HG03095 (cell line): Measurements from ENCODE around the gene ZDHHC14.
A peak's percentile ranks its signal among the peaks of the same experiment; 100 is the strongest.

Experiments used
- ATAC-seq: cut with Tn5 transposase; IDR thresholded peaks from one replicate; pipeline ENCODE4 v1.9.1; 2021; ENCODE audit warnings: moderate library complexity; ENCODE audit not compliant: unreplicated experiment

ZDHHC14 gene

DNA sequence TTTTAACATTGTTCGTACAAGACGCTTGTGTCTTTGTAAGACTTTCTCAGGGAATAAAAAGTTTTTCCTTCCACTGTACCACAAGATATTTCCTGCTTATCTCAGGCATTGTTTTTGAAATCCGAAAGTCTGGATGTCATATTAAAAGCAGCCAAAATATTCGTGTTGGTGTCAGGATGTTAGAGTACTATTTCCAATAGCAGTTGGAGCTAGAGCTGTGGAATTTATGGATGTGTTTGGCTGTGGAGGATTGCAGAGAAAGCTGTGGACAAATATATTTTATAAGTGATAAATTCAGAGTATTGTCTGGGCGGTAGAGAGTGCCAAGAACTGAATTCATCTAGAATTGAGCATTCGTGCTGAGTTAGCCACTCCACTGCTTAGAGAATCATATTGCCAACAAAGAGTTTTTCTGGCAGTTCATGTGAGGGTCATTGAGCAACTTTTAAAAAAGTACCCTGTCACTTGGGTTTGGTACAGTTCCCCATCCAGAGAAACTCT lies 57.7 kb downstream of the ZDHHC14 start:
- ATAC-seq = no peak

DNA sequence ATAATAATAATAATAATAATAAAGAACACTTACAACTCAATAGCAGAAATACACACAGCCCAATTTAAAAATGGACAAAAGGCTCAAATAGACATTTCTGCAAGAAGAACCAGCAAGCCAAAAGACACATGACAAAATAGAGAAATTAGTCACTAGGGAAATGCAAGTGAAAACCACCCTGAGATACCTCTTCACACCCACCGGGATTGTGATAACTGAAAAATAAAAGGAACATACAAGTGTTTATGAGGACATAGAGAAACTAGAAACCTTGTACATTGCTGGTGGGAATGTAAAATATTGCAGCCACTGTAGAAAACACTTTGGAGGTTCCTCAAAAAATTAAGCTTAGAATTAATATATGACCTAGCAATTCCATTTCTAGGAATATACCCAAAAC lies 59.2 kb downstream of the ZDHHC14 start:
- ATAC-seq = no peak

DNA sequence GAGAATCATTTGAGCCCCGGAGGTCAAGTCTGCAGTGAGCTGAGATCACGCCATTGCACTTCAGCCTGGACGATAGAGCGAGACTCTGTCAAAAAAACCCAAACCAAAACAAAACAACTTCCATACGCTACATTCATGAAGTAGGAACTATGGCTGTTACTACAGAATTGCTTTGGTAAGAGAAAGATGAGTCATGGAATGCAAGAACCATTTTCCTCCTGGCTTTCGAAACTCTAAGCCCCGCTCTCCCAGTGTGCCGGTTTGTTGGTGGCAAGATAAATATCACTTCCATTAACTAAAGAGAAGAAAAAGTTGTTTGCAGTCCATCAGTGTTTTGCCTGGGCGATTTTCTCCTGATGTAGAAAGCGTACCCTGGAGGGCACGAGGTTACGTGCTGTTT lies 61.3 kb downstream of the ZDHHC14 start:
- ATAC-seq = no peak

DNA sequence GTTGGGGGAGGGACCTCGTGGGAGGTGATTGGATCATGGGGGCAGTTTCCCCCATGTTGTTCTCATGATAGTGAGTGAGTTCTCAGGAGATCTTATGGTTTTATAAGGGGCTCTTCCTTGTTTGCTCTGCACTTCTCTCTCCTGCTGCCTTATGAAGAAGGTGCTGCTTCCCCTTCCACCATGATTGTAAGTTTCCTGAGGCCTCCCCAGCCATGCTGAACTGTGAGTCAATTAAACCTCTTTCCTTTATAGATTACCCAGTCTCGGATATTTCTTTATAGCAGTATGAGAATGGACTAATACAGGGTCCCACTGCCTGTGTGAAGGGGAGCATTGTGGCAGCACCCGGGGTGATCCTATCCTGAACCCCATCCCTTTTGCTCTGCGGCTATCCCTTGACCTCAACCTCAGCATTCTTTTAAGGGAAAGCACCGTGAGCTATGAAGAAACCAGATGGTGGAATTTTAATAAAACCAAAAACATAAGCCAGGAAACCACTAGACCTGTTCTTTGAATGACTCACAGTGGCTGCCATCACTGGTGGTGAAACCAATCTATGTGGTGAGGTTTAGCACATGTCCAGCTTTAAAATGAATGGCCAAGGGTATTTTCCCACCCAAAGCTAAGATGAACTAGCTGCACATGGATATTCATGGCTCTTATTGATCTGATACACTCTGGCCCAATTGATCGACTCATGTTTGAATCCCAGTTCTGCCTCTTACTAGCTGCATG lies 62.2 kb downstream of the ZDHHC14 start:
- peak; percentile 81 for ATAC-seq

DNA sequence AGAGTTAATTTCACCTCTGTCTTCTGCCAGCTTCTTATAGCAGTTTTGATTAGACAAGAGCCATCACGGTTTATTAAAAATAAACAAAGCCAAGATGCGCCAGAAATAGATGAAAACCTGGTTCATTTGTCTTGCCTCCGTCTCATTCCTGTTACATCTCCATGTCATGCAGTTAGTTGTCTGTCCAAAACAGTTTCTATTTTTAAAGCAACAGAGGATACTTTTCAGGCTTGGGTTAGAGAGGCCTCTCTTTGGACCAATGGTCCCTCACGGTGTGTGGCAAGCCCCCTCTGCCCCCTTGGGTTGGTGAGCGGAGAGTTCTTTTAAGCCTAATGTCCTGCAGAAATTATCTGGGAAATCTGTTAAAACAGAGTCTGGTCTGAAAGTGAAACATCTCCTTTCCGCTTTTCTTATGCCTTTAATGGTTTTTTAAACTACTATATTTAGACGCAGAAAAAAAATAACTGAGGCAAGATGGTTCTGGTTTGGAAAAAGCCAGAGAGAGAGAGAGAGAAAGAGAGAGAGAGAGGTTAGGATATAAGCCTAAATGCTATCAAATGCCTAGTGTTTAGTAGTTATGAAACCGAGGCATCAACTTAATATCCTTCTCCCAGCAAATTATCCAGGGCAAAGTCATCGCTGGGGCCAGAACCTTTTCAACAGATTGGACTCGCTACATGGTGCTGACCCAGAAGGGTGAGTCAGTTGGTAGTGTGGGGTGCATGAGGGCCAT lies 64.5 kb downstream of the ZDHHC14 start:
- no peak for ATAC-seq

DNA sequence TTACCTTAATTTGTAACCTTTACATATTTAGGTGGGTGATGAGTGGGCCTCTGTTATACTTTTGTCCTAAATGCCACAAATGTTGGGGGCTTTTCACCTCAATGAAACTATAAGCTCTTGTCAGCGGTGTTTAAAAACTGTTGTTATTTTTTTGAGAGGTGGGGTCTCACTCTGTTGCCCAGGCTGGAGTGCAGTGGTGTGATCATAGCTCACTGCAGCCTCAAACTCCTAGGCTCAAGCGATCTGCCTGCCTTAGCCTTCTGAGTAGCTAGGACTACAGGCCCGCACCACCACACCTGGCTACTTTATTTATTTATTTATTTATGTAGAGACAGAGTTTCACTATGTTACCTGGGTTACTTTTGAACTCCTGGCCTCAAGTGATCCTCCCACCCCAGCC lies 66.7 kb downstream of the ZDHHC14 start:
- no peak for ATAC-seq

DNA sequence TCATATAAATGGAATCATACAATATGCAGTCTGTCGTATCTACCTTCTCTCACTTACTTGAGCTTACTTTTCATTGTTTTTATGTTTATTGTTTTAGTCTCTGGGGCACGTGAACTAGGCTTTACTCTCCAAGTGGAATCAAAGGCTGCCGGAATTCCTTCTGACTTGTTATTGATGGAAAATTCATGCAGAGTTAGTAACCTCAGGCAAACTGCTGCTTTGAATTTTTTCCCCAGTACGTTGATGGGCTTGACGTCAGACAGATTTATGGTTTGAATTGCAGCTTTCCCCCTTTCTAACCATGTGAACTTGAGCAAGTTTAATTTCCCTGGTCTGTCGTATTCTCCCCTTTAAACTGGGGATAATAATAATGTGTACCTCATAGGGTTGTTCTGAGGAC lies 68.6 kb downstream of the ZDHHC14 start:
- ATAC-seq = no peak

DNA sequence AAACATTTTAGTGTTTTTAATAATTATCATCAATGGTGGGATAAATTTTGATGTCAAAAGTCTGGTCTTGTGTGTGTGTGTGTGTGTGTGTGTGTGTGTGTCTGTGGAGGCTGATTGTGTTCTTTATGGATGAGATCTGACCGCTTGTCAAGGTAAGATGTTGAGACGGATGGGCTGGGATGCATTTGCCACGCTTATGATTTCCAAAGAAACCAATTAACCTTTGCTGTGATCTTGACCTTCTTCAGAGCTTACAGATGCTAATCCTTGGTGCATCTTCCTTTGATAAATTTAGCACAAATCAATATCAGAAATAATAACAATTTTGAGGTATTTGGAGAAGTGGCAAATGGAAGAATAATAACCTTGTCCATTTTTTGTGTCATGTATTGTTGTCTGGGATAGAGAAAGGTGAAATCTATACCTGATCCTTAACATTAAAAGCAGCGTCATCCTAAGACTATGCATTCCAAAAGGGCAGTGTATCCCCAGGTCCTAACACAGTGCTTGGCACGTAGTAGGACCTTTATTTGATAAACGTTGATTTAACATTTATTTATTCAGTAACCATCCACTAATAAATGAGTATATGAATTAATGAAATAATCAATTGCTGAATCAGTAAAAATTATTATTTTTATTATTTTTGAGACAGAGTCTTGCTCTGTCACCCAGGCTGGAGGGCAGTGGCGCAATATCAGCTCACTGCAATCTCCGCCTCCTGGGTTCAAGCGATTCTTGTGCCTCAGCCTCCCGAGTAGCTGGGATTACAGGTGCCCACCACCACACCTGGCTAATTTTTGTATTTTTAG lies 70.1 kb downstream of the ZDHHC14 start:
- ATAC-seq = no peak

DNA sequence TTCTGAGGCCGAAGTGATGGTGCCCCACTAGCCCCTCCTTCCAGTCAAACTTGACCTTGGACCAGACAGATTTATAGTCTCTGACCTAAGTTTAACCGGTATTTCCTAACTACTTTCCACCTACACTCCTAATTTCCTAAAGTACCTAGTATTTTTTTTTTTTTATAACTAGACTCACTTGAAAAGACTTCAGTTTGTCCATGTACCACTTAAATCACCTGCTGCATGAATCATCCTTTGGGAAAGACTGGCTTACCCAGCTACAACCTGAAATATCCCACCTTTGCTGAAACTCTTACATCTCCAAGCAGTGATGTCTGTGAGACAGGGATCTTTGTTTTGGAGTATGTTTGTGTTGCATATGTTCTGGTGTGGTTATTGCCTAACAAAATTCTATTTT lies 71.1 kb downstream of the ZDHHC14 start:
- ATAC-seq = no peak

DNA sequence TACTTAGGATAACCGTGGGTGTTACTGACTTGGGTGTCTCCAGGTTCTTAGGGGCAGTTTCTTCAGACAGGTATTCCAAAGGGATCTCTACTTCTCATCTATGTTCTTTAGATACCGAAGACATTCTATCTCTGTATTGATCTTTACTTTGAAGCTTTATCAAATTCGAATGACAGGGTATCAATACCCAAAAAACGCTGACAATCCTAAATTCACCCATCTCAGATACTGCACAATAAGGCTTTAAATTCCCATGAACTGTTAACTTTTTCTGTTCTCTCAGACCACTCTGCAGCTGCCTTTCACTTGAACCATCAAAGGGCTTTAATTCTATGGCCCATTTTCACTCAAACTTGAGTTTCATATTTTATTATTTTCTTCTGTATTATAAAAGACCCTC lies 72.1 kb downstream of the ZDHHC14 start:
- no peak for ATAC-seq

DNA sequence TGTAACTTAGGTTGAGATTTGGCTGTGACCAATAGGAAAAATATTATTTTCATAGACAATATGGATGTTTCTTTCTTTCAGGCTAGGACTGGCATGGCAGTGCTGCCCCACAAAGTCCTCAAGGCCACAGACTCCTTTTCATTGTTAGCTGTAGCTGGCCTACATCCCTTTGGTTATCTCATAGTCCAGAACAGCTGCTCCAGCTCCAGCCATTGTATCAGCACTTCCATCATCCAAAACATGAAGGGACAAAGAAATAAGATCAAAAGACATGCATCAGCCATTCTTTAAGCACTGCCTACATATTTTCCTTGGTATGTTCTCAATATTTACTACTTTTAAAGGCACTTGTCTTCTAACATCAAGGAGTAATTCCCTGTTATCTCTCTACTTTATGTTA lies 73.0 kb downstream of the ZDHHC14 start:
- ATAC-seq = no peak

DNA sequence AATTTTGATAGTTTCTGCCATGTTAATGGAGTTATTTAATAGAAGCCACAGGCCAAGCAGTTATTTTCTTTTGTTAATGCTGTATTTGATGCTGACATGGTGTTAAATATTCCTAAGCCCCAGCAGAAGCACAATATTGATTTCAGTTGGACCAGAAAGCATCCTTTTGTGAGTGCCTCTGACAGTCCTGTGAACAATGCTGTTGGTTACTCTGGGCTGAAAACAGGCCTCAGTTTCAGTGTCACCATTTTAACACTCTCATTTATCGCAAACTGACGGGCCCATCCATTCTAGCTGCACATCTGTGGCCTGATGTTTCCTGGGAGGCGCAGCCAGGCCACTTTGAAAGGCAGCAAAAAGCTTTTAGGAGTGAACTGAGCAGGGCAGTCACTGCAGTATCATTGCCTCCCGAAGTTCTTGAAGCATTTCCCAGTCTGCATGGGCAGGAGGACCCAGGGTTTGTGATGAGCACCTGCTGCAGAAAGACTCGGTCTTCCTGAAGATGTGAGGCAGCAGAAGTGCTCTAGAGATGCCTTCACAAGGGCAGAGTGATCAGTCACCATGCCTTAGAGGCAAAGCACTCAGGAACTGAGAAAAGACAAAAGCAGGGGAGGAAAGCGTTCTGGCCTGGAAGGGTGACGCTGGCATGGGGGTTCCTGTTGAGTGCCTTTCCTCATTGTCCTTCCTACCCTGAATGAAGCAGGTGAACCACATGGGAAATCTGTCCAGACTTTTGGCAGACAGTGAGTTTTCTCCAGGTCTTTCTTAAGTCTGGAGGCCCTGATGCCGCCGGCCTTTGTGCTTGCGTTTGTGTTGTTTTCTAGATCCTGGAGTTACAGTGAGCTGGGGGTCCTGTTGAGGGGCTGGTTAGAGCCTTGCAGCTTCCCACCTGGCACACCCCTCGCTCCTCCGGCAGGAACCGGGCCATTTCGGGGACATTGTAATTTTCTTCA lies 74.0 kb downstream of the ZDHHC14 start:
- ATAC-seq = no peak

DNA sequence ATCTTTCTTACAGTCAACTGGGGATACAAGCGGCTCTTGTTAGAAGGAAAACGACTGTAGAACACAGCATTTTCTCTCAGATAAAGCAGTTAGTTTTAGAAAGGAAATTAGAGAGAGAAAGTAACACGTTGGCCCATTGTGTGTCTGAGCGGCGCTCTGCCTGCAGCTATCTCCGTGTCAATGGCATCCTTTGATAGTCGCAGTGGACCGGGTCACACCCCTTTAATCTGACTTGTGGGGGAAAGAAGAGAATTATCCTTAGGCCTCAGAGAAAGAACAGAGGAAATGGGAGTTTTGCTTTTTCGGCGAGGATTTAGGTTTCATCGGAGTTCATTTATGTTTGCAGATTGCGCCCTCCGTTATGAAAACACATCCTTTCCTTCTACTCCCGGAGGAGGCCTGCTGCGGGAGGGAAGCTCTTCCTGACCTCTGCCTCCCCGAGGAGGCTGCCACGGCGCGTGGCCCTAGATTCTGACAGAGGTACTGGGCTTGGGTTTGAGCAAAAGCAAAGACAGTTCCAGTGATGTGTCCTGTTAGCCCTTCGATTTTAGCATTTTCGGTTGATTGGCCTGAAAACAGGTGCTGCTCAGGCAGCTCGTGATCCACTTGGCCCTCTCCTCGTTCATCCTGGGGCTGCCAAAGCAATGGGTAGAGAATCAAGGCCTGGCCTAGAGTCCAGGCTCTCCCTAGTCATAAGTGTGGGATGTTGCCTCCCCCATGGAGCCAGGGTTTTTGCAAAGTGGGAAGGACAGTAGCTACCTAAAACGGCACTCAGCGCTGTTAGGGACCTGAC lies 74.9 kb downstream of the ZDHHC14 start:
- ATAC-seq = no peak

DNA sequence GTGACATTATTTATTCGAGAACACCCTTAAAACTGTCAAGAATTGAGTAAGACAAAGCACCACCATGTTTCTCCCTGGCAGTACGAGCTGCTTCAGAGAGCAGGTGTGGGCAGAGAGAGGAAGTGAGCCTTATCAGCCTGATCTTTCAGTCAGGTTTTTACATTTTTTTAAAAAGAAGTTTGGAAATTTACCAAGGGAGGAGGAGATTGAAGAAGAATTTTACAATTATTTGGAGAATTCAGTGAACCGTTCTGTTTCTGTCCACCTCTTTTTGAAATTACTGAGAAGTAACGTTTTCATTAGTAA lies 75.5 kb downstream of the ZDHHC14 start:
- ATAC-seq = no peak

DNA sequence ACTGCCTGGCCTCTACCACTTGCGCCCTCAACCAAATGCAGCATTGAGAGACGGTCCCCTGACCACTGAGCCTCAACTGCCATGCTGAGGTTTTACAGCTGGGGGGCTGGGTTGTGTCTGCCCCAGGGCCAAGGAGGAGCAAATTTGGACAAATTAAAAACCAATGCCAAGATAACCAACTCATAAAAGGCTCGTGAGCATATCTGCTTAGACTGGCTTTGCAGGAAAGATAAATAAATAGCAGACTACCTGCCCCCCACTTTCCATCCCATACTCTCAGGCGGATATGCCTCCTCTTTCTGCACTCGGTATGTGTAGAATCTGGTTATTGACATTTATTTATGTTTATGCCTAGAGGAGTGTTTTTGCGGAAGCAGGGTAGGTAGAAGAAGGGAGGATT lies 76.8 kb downstream of the ZDHHC14 start:
- ATAC-seq = no peak

DNA sequence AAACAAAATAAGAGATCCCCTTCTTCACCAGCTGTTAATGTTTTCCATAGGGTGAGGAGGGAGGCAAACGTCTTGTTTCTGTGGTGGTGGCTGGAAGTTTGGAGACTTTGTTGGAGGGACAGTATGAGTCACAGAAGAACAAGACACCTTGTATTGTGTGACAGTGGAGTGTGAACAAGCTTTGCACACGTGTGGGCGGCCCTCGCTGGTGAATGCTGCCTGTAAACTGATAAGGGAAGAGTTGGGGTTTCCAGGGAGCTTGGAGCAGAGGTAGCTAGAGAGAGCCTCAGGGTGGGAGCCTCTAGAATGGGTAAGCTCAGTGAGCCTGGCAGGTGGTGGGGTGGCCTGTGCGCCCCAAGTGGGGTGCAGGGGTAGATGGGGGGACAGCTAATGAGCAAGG lies 78.3 kb downstream of the ZDHHC14 start:
- ATAC-seq = no peak

DNA sequence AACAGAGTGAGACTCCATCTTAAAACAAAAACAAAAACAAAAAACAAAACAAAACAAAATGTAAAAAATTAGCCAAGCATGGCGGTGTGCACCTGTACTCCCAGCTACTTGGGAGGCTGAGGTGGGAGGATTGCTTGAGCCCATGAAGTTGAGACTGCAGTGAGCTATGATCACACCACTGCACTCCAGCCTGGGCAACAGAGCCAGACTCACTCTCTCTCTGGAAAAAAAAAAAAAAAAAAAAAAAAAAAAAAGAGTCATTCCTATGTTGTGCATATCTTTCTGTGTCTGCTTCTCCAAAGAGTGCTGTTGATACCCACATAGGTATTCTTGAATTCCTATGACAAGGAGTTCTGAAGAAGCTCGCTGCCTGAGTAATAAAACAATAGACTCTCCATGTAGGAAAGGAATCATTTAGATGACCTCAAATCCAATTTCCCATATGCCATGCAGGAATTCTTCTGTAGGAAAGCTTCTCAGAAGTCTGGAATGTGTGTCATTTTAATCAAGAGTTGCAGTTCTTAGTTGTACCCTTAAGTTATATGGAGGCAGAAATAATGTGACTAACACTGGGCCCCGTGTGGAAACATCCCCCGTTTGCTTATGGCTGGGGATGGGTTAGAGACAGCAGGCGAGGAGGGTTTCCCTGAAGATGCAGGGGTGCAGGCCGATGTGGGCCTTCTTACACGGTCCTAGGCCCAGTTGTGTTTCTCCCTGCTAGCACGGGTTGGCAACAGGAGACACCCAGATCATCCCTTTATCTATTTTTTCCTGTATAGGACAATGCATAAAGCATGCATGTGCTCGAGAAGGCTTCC lies 79.4 kb downstream of the ZDHHC14 start:
- ATAC-seq = no peak

DNA sequence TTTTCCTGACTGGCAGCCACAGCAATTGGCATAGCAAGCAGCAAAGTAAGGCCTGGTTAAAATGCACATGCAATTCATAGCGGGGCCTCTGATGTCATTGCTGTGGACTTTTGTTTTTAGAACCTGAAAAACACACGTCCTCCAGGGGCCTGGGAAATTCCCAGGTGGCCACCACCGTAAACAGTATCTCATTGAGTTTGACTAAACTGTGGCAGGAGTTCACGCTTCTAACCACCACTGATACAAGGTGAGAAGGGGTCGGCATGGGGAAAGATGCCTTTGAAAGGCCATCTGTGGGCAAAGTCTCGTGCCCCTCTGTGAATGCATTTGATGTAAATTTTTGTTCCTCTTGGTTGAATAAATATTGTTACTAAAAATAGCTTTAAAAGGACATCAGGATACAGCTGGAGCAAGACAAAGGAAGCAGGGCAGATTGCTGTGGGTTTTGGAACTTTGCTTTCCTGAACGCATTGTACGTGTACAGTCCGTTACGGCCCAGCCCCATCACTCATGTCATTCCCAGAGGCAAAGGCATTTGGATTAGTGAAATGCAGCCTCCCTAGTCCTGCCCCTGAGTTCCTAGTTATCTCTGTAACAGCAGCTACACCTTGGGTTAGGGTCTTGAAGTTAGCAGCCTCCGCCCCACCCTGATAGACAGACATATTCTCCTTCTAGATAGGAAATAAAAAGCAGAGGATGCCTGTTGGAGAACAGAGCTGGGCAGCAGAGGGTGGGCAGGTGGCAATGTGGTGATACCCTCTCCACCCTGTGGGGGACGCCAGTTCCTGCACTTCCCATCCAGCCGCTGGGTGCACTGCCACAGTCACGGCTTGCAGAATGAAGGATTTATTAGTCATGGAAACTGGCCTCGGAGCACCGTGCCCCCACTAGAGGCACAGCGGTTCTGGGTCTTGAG lies 80.3 kb downstream of the ZDHHC14 start:
- peak; percentile 50 for ATAC-seq
